Endometrium (tissue), 2 donors: ENCODE results near the gene PDHX.
"Not testable (repeated sequence)": the region's sequence is repeated elsewhere in the genome, so short reads cannot be mapped to it uniquely, and the experiment has no call there.

ENCODE experiments used
- FAIRE-seq: peaks from 2 replicates; lab custom pipeline; 2012; peaks lifted over from hg19 to GRCh38; lab: Jason Lieb, UNC
- donor health status: control.
- donor health status: control.

PDHX gene

DNA sequence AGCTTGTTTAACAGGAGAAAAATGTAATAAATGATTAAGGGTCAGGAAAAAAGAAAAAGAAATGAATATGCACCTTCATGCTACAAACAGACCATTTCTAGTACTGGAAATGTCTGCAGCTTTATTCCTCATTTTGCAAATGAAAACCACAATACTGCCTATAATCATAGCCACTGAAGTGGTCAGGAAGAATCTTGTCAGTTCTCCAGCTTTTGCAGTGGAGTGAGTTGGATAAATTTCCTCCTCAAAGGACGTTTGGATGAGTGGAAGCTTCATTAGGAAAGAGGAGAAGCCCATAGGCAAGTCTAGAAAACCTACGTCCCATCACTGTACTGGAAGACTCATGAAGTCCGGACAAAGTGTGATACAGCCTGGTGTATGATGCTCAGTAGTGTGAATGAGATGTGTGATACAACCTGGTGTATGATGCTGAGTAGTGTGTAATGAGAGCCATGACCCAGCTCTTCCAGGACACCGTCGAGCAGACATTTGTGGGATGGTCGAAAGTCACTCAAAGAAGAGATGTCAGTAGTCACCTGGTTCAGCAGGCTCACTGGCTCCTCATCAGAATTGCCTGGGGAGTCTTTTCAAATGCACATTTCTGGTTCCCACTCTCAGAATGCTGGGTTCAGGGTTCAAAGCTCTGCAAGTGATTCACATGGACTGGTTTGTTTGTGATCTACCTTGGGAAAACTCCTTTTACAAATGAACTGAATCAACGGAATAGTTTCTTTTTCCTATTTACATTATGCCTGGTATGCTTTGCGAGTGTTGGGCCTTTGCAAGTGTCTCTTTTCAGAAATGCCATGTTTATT is 101.3 kb downstream of the PDHX start:
- no peak for FAIRE-seq

DNA sequence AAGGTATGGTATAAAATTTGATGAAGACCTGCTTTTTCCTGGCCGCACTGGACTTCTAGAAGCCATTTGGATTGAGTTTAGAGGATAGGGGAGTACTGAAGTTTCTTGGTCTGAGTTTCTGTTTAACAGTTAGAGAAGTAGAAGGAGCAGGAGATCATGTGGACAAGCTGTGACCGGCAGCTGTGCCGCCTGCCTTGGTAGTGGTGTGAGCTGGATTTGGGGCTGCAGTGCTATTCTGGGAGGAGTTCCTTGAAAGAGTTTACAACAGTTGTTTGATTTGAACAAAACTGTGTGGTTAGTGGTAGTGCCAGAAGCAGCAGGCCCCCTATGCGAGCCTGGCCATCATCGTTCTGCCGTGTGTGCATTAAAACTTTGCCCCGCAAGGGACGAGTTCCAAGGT is 105.2 kb downstream of the PDHX start:
- FAIRE-seq, result no peak

DNA sequence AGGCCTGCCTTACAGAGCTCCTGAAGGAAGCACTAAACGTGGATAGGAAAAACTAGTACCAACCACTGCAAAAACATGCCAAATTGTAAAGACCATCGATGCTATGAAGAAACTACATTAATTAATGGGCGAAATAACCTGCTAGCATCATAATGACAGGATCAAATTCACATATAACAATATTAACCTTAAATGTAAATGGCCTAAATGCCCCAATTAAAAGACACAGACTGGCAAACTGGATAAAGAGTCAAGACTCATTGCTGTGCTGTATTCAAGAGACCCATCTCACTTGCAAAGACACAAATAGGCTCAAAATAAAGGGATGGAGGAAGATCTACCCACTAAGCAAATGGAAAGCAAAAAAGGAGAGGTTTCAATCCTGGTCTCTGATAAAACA is 107.5 kb downstream of the PDHX start:
- not testable (repeated sequence) for FAIRE-seq

DNA sequence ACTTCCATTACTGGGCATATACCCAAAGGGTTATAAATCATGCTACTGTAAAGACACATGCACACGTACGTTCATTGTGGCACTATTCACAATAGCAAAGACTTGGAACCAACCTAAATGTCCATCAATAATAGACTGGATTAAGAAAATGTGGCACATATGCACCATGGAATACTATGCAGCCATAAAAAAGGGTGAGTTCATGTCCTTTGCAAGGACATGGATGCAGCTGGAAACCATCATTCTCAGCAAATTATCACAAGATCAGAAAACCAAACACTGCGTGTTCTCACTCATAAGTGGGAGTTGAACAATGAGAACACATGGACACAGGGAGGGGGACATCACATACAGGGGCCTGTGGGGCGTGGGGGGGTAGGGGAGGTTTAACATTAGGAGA is 111.6 kb downstream of the PDHX start:
- not testable (repeated sequence) for FAIRE-seq

DNA sequence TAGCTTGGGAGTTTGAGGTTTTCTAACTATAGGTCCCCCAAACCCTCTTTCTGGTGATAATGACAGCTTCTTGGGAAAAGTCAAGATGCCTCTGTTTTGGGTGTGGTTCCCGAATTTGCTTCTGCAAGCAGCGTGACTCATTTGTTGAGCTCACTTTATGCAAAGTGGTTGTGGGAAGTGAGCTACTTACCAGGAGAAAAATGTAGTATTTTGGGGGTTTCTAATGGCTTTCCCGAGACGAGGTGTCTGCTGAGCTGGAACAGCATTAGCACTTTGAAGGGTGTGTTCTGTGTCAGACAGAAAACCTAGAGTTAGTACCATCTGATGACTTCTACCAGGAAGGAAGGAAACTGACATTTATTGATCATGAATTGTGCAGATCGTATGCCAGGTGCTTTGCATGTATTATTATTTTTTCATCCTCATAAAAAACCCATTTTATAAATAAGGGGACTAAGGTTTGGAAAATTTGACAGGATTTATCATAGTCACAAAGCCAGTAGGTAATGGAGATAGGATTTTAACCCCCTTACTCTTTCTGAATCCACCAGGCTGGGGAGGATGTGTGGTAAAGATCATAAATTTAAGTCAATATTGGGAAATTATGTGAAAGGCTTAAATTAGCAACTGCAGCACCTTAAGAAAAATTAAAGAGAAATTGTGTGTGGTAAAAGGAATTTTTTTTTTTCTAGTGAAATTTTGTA is 113.7 kb downstream of the PDHX start:
- no peak for FAIRE-seq

DNA sequence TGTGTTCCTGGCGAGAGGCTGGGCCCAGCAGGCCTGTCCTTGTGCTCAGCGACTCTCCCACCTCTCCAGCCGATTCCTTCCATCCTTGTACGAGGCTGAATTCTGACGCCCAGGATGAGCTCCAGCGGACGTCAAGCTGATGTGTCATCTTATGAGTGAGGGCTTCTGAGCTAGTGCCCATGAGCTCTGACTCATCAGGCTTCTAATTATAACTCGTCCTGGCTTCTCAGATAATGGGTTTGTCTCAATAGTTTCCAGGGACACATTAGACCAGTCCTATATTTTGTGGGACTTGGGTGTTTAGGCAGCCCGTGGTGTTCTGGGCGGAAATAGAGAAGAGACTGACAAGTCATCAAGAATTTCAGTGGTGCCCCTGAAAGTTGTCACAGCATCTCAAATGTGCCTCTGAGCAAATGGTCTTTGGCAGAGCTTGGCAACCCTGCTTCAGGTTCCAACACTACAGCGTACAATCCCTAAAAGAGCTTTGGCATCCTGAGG is 114.3 kb downstream of the PDHX start:
- FAIRE-seq, result no peak

DNA sequence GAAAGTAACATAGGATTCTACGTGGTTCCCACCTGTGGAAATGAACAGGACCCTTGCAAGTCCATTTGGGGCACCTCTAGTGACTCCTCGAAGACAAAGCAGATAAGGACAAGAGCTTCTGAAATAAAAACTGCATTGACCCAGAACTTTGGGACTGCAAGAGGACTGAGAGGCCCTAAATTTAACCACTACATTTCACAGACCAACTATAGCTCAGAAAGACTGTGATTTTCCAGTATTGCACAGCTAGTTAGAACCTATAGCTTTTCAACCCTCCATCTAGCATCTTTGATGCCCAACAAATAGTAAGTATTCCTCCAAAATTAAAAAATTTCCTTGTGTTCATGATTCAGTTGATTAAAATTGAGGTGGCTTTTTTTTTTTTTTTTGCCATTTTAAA is 114.9 kb downstream of the PDHX start:
- FAIRE-seq, result no peak

DNA sequence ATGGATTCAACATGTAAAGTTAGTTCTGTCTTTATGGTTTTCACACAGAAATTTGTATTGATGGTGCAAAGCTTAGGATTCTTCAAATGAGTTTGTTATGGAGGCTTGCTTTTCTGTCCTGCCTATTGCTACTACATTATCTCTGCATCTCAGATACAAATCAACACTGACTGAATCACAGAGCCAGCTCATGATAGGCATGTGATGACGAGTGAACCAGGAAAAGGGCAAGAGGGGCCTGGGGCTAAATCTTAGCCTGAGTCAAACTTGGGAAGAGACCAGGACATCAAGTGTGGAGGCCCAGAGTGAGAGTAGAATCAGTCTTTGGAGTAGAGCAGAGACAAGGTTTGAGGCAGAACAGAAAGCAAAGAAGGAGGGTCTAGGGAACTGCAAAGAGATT is 115.4 kb downstream of the PDHX start:
- no peak for FAIRE-seq

DNA sequence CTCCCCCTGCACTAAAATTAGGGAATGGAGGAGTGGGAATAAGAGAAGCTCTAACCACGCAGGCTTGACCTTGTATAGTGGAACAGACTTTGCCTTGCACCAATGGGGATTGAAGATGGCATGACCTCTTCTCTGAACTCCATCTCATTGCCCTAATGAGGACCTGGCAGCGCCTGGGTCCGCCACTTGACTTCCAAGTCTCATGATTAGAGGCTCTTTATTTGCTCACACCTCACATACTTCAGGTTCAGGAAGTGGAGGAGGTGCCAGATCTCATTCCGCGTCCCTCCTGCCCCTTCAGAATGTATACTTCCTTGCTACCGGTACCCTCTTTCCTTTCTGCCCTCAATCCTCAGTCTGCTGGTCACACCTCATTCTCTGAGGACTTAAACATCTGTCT is 116.6 kb downstream of the PDHX start:
- no peak for FAIRE-seq

DNA sequence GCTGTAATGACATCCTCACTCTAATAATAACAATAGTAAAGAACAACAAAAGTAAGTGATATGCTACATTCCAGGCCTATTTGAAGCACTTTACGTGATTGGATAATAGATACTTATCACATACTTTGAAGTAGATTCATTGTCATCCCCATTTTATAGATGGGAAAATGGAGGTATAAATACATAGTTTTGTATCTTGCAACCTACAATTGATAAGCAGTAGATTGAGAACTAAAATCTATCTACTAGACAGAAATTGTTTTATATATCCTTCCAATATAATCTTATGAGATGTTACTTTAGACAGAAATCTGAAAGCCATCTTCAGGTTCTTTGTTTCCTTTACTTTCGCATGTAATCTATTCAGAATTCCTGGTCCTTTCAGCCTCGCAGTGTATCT is 118.0 kb downstream of the PDHX start:
- no peak for FAIRE-seq

DNA sequence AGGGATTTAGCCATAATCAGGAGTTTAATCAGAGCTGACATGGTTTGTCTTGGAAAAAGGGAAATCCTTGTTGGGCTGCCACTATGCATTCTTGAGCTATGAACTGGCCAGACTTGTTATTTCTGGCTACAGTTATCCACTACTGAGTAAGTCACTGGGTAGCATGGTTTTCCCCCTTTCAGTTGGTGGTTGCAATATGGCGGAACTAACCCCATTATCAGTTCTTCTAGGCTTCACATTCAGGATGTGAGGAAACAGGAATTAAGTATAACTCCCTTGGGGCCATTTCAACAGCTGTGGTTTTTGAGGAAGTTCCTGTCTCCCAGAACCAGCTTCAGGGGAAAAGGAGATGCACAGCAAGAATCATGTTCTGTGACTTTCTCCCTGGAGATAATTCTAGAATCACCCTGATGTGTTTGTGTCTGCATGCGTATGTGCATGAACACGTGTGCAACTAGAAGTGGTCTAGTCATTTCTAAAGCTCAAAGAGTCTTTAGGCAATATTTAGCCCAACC is 119.5 kb downstream of the PDHX start:
- no peak for FAIRE-seq

DNA sequence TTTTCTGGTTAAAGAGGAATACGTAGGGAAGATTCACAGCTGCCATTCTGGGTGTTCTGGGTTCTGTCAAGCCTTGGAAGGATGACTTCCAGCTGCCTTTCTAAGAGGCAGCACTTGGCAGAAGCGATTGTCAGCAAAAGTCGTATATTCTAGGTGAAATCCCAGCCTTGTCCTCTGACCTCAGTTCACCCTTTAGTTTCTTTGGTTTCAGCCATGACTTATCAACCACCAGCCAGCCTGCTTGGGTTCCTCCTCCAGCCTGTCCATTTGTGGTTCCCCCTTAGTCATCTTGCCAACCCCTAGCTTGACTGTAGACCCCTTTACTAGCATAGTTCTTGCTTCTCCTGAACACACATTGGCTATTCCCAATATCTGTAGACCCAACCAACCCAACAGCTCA is 120.2 kb downstream of the PDHX start:
- FAIRE-seq, result no peak

DNA sequence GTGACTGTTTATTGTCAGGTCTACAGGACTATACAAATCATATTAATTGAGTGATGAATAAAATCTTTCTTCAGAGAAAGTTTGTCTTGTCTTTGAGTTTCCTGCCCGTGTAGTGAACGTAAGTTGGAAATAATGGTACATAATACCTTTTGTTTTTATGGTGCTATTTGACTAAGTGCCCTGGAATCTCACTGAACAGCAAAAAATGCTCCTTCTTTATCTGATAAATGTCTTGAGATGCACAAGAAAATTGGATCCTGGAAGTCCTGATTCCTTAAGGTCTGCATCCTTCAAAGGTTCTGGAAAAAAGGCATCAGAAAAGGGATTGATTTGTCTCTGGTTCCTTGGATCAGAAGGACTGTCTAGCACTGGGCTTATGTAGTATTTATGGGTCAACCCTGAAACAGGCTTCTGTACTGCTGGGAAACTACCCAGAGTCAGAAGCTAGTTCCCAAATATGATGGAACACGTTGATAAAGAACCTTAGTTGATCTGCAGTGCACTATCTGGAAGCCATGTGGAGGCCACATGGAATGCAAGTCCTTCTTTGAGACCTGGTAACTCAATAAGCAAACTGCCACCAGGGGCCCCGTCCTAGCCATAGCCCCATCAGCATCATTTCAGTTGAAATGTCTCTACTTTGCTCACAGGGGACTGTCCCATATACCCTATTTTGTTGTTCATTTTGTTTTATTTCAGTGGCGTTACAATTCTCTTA is 122.0 kb downstream of the PDHX start:
- no peak for FAIRE-seq

DNA sequence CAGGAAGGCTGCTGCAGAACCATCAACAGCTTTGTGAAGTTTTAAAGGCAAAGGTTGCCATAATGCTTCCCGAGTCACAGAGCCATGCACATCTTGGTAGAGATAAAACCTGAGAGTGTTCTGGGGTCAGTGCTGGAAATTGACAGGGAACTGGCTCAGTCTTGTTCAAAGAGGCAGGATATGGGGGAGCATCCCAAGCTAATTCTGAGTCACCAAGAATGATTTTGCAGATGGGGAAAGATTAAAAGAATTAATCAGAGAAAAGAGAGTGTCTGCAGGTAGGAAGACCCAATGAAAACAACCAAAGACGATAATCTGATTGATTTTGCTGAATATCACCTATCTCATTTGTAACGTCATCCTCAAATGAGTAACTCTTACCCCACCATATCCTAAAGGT is 122.7 kb downstream of the PDHX start:
- FAIRE-seq, result no peak

DNA sequence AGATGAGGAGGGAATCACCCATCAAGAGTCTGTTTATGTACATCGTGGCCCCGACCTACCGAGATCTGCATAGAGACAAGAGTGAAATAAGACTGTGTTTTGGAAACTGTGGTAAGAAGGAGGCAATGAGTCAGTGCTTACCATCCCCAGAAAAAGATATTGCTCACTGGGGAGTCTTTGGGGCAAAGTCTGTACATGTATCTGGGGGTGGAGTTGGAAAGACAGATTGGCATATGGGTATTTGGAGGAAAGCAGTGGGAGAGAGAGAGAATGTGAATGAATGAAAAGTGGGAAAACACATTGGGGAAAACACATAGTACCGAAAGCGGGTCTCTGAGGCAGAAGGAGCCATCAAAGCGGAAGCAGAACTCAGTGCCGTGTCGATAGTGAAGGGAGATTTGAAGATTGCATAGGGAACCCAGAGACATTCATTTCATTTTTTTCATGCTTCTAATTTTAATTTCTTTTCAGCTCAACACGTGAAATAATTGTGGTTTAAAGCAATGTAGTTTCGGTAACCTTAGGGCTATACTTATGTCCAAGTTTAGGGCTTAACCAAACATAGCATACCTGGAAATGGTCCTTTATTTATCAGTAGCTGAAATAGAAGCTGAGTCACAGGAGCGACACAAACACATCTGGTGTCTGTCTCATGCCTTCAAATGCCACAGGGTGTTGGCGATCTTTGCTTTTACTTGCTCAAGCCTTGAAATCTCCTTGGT is 124.0 kb downstream of the PDHX start:
- FAIRE-seq, result no peak

DNA sequence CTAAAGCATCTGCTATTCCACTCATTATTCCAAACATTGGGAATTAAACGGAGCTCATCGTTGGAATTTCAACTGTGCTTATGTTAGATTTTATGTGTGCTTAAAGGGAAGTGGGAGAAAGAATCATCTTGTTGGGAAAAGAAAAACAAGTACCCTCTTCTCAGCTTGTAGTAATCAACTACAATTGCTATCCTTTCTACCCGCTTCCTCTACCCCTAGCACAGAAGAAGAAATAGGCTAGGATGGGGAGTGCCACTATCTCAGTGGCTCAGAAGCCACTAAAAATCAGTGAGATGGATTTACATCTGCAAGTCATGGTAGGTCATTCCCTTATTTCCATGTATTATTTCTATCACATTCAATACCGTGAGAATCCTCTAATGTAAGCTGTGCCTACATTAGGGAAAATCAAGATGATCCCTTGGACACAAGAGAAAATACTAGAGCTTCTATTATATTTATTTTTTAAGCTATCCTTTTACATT is 124.7 kb downstream of the PDHX start:
- FAIRE-seq, result no peak

DNA sequence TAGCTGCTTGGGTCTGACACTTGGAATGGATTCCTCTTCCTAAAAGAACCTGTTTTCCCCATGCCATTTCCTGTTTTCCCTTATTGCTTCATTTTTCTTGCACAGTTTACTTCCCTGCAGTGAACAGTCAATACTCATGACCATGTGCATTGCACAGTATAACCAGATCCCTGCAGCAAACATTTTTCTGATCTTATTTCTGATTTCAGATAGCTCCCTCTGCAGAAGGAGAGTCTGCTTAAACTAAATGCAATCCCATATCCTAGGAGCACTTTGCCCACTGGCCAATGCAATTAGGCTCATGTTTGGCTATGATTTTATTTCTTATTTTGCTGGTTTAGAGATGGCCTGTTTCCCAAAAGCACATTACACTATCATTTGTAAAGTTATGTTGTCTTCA is 125.8 kb downstream of the PDHX start:
- no peak for FAIRE-seq

DNA sequence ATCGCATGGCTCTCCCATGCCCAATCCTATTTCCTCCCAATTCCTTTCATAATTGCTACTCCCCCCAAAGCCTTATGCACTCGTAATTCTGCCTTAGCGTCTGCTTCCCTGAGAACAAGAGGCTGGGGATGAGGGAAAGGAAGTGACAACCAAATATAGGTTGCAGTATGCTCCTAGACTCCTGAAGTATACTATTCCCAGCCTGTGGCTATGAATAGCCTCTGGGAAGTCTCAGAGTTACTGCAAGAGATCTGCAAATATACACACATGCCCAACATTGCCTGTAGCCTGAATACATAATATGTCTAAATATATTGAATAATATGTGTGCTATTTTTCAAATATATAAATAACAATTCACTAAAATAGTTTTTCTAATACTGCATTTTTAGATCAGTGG is 126.5 kb downstream of the PDHX start:
- FAIRE-seq, result no peak

DNA sequence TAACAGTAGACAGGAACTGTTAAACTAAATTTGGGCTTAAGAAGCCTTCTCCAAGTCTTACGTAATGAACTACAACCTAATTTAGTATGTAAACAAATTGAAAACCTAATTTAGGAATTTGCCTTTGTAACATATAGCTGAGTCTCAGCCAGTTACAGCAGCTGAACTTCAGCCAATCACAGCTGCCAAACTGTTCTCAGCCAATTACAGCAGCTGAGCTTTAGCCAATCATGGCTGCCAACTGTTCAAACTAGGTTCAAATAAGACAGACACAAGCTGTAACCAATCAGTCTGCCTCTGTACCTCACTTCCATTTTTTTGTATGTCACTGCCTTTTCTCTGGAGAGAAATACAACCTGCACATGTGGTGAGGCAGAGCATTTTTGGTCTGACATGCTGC is 127.5 kb downstream of the PDHX start:
- no peak for FAIRE-seq

DNA sequence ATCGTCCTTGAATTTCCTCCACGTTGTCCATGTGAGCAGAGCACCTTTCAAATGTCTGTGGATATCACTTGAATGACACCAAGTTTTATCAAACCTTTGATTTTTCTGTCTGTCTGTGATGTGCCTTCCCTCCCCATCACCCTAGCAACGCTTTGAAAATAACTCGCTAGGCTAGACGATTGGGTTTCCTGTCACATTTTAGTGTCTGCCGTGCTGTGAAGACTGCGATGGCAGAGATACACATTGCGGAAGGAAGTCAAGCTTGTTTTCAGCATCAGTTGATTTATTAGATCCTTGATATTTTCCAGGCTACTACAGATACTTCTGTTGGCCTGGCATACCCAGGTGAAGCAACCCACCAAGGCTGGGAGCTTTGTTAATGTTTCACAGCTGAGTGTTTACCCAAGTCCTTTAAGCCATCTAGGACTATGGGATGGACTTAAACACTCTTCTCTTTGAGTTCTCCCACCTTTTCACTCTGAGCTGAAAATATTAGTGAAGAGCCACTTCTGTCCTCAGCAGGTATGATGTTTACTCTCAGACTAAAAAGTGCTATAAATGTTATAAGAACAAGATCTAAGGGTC is 128.9 kb downstream of the PDHX start:
- FAIRE-seq, result no peak
